Fibroblast of lung (primary cell): ENCODE results near the gene TIAM2. TPM values are rescaled to one million over a fixed set of nuclear protein-coding genes. Genes with fewer than 3 reads are reported as not detected.

Experiments
- DNase-seq, 2 donors: peaks; one replicate each; pipeline versions ENCODE4 v3.0.0 to v3.0.0-alpha.2; 2010; ENCODE audit warnings: low read depth in 2 of 2
- H2AFZ ChIP-seq: 2 replicates; pipeline ENCODE4 v1.5.1; 2012; ENCODE audit warnings: low read length, control low read depth, inconsistent platforms
- H3K27ac ChIP-seq: 2 replicates; pipeline ENCODE4 v1.5.1; 2011; ENCODE audit warnings: low read length, control low read depth; ENCODE audit not compliant: insufficient read depth
- H3K27me3 ChIP-seq: 2 replicates; pipeline ENCODE4 v1.5.1; 2011; ENCODE audit warnings: mild to moderate bottlenecking, low read length; ENCODE audit not compliant: control insufficient read depth, insufficient read depth
- H3K36me3 ChIP-seq: 2 replicates; pipeline ENCODE4 v1.5.1; 2011; ENCODE audit warnings: low read length; ENCODE audit not compliant: control insufficient read depth, insufficient read depth
- H3K4me1 ChIP-seq: 2 replicates; pipeline ENCODE4 v1.5.1; 2011; ENCODE audit warnings: low read length; ENCODE audit not compliant: control insufficient read depth, insufficient read depth; ENCODE audit errors: extremely low read depth
- H3K4me2 ChIP-seq: 2 replicates; pipeline ENCODE4 v1.5.1; 2011; ENCODE audit warnings: low read length, control low read depth; ENCODE audit not compliant: insufficient read depth; ENCODE audit errors: extremely low read depth
- H3K4me3 ChIP-seq, 4 experiments: fragments of 200-600 bp in 1 of 4; sonication (generic) in 1 of 4; replicated peaks in 1 of 4; 2 replicates each; pipeline ENCODE4 v1.5.1; 2011 to 2016; ENCODE audit warnings: low read length in 4 of 4, low read depth in 3 of 4, mild to moderate bottlenecking in 3 of 4, control low read depth in 2 of 4, inconsistent platforms in 1 of 4, mixed read lengths in 1 of 4; ENCODE audit not compliant: insufficient read depth in 1 of 4; ENCODE audit errors: control extremely low read depth in 1 of 4
- H3K79me2 ChIP-seq: 2 replicates; pipeline ENCODE4 v1.5.1; 2012; ENCODE audit warnings: mild to moderate bottlenecking, low read length, inconsistent platforms; ENCODE audit not compliant: control insufficient read depth, insufficient read depth
- H3K9ac ChIP-seq: 2 replicates; pipeline ENCODE4 v1.5.1; 2011; ENCODE audit warnings: mild to moderate bottlenecking, low read length, control low read depth; ENCODE audit not compliant: insufficient read depth
- H3K9me3 ChIP-seq: 2 replicates; pipeline ENCODE4 v1.5.1; 2012; ENCODE audit warnings: low read depth, low read length; ENCODE audit not compliant: control insufficient read depth, insufficient read depth
- H4K20me1 ChIP-seq: 2 replicates; pipeline ENCODE4 v1.5.1; 2011; ENCODE audit warnings: low read length; ENCODE audit not compliant: control insufficient read depth, insufficient read depth; ENCODE audit errors: extremely low read depth
- CTCF ChIP-seq, 2 donors: IDR thresholded peaks in 1 of 2; conservative IDR thresholded peaks in 1 of 2; 1 replicate in 1 of 2; 2 replicates in 1 of 2; pipeline ENCODE4 v1.5.1; 2011 to 2012; ENCODE audit warnings: low read length in 2 of 2, control low read depth in 1 of 2, inconsistent platforms in 1 of 2, low read depth in 1 of 2, mild to moderate bottlenecking in 1 of 2
- EZH2 ChIP-seq: IDR thresholded peaks from 2 replicates; pipeline ENCODE4 v1.5.1; 2012; ENCODE audit warnings: low read length, control low read depth, mild to moderate bottlenecking; ENCODE audit errors: missing control alignments
- polyA plus RNA-seq, 2 donors: library from polyadenylated mRNA; depleted of rRNA in 1 of 2; stranded (reverse) in 1 of 2; unstranded in 1 of 2; fragments of >200 nt; gene quantifications; 2 replicates each; pipeline ENCODE4 v1.2.1, GENCODE V29; 2011 to 2012; ENCODE audit warnings: missing spikeins in 1 of 2
- total RNA-seq: library from RNA; depleted of rRNA; stranded (reverse); fragments of >200 nt; gene quantifications from 2 replicates; pipeline ENCODE4 v1.2.1, GENCODE V29; 2014

TIAM2 gene
- total and polyA plus RNA-seq, 2 donors (not counting 1 experiment from before 2014, with no cell fraction given): 6.2 to 11.2 TPM

- no peaks in the 10 kb centered on the region for H4K20me1 ChIP-seq
- no peaks in the 10 kb centered on the region for H3K9me3 ChIP-seq
- H3K79me2 ChIP-seq: no peaks in the 10 kb centered on the region
- no peak for DNase-seq
- H2AFZ ChIP-seq: no peak overlapping the region
- H3K4me3 ChIP-seq: no peak overlapping the region
- H3K4me1 ChIP-seq: peaks cover 4% of the 10 kb centered on the region
- no peak overlapping the region for H3K27ac ChIP-seq
- H3K36me3 ChIP-seq: no peaks in the 10 kb centered on the region
- TF ChIP-seq EZH2 (no peak), CTCF (conservative IDR thresholded peaks at IDR 0.05 in 1 of 2, IDR thresholded peaks at IDR 0.05 in 1 of 2; ENCODE audit: low read depth in 1 of 2, low read length in 2 of 2) (no peak)
- no peaks in the 10 kb centered on the region for H3K27me3 ChIP-seq
- no peak overlapping the region for H3K9ac ChIP-seq
- H3K4me2 ChIP-seq: no peak overlapping the region
These were observed 224.2 kb downstream of the TIAM2 start for GRCh38 chr6:155219299-155219698.

- DNase-seq: no peak
These were observed 224.8 kb downstream of the TIAM2 start for GRCh38 chr6:155219858-155220301.

GRCh38 chr6:155221086-155221485, 226.0 kb downstream of the TIAM2 start:
- Histone ChIP-seq H3K36me3 (no peaks in the 10 kb centered on the region), H3K9me3 (no peaks in the 10 kb centered on the region), H3K79me2 (no peaks in the 10 kb centered on the region), H3K9ac (no peak overlapping the region), H4K20me1 (no peaks in the 10 kb centered on the region), H3K4me2 (no peak overlapping the region), H3K27me3 (no peaks in the 10 kb centered on the region), H3K4me3 (no peak overlapping the region), H3K27ac (no peak overlapping the region), H2AFZ (no peak overlapping the region), H3K4me1 (peaks cover 4% of the 10 kb centered on the region)
- TF ChIP-seq EZH2: no peak
- no peak for TF ChIP-seq CTCF (conservative IDR thresholded peaks at IDR 0.05 in 1 of 2, IDR thresholded peaks at IDR 0.05 in 1 of 2; ENCODE audit: low read depth in 1 of 2, low read length in 2 of 2)
- no peak for DNase-seq

More at GRCh38 chr6:155219858-155220301, 224.8 kb downstream of the TIAM2 start:
- TF ChIP-seq CTCF (conservative IDR thresholded peaks at IDR 0.05 in 1 of 2, IDR thresholded peaks at IDR 0.05 in 1 of 2; ENCODE audit: low read depth in 1 of 2, low read length in 2 of 2): no peak
- no peak for TF ChIP-seq EZH2
- no peaks in the 10 kb centered on the region for H3K27me3 ChIP-seq
- no peaks in the 10 kb centered on the region for H3K79me2 ChIP-seq
- H3K9ac ChIP-seq: no peak overlapping the region
- no peaks in the 10 kb centered on the region for H3K9me3 ChIP-seq
- H4K20me1 ChIP-seq: no peaks in the 10 kb centered on the region
- H3K4me2 ChIP-seq: no peak overlapping the region
- no peaks in the 10 kb centered on the region for H3K36me3 ChIP-seq
- H2AFZ ChIP-seq: no peak overlapping the region
- no peak overlapping the region for H3K4me3 ChIP-seq
- no peak overlapping the region for H3K27ac ChIP-seq
- H3K4me1 ChIP-seq: peaks cover 4% of the 10 kb centered on the region
